ENCODE data around the gene KDM6A.
"Not testable (repeated sequence)": the region's sequence is repeated elsewhere in the genome, so short reads cannot be mapped to it uniquely, and the experiment has no call there.

KDM6A gene

DNA sequence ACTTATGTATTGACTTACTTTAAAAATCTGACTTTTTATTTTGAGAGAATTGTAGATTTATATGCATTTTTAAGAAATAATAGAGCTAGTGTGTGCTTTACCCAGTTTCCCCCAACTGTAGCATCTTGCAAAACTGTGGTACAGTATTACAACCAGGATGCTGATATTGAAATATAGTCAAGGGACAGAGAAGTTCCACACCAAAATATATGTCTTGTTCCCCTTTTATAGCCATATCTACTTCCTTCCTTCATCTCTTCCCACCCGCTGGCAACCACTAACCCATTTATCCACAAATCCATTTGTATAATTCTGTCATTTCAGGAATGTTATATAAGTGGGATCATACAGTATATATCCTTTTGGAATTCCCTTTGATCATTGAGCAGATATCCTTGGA, 16.8 kb downstream of the KDM6A start:
- Histone ChIP-seq H2BK5ac (ENCODE audit: low read depth, low read length, poor library complexity) (no peak overlapping the region), H3K79me2 (ENCODE audit: control insufficient read depth, insufficient read depth, low read length, poor library complexity) (peaks cover 4% of the 10 kb centered on the region), H2BK120ac (ENCODE audit: insufficient read depth, low read length, poor library complexity) (no peak overlapping the region), H2AFZ (ENCODE audit: insufficient read depth, low read length, poor library complexity) (no peak overlapping the region), H3K23ac (ENCODE audit: low read length) (no peak overlapping the region), H3K4me2 (ENCODE audit: low read length) (no peak overlapping the region), H3K4ac (ENCODE audit: low read depth, low read length) (no peak overlapping the region), H3K4me3 (ENCODE audit: low read depth, low read length) (no peak overlapping the region), H3K9me3 (ENCODE audit: insufficient read depth, low read depth, low read length) (no peaks in the 10 kb centered on the region), H3K27me3 (ENCODE audit: insufficient read depth, low read length) (no peaks in the 10 kb centered on the region), H4K91ac (ENCODE audit: low read depth, low read length) (no peak overlapping the region), H3K4me1 (ENCODE audit: control insufficient read depth in 1 of 2, insufficient read depth in 2 of 2, low read length in 2 of 2) (no peaks in the 10 kb centered on the region), H3K18ac (ENCODE audit: low read length) (no peak overlapping the region), H3K9ac (ENCODE audit: low read length) (no peak overlapping the region), H3K79me1 (ENCODE audit: low read length) (no peaks in the 10 kb centered on the region), H4K8ac (ENCODE audit: low read depth, low read length) (no peak overlapping the region), H2BK12ac (ENCODE audit: low read length) (no peak overlapping the region), H3K27ac (ENCODE audit: low read depth, low read length) (no peak overlapping the region), H2AK5ac (ENCODE audit: low read length) (no peak overlapping the region), H3K14ac (ENCODE audit: low read length) (no peak overlapping the region), H4K12ac (ENCODE audit: low read depth, low read length) (no peak overlapping the region), H3K36me3 (ENCODE audit: control insufficient read depth in 1 of 2, insufficient read depth in 2 of 2, low read length in 2 of 2) (no peaks in the 10 kb centered on the region)
- no peak for DNase-seq
- WGBS (ENCODE audit: extremely low coverage, insufficient coverage, insufficient read length), result no CpG with 5 or more reads among the region's 1 CpG

GRCh38 chrX:44890247-44890646, 17.3 kb downstream of the KDM6A start:
- Histone ChIP-seq H3K36me3 (ENCODE audit: control insufficient read depth in 1 of 2, insufficient read depth in 2 of 2, low read length in 2 of 2) (no peaks in the 10 kb centered on the region), H2BK120ac (ENCODE audit: insufficient read depth, low read length, poor library complexity) (no peak overlapping the region), H3K9me3 (ENCODE audit: insufficient read depth, low read depth, low read length) (no peaks in the 10 kb centered on the region), H3K79me2 (ENCODE audit: control insufficient read depth, insufficient read depth, low read length, poor library complexity) (peaks cover 2% of the 10 kb centered on the region), H4K8ac (ENCODE audit: low read depth, low read length) (no peak overlapping the region), H3K23ac (ENCODE audit: low read length) (no peak overlapping the region), H3K79me1 (ENCODE audit: low read length) (no peaks in the 10 kb centered on the region), H2BK12ac (ENCODE audit: low read length) (no peak overlapping the region), H3K27me3 (ENCODE audit: insufficient read depth, low read length) (no peaks in the 10 kb centered on the region), H2AK5ac (ENCODE audit: low read length) (no peak overlapping the region), H2AFZ (ENCODE audit: insufficient read depth, low read length, poor library complexity) (no peak overlapping the region), H2BK5ac (ENCODE audit: low read depth, low read length, poor library complexity) (no peak overlapping the region), H3K4me2 (ENCODE audit: low read length) (no peak overlapping the region), H3K14ac (ENCODE audit: low read length) (no peak overlapping the region), H3K9ac (ENCODE audit: low read length) (no peak overlapping the region), H4K91ac (ENCODE audit: low read depth, low read length) (no peak overlapping the region), H3K27ac (ENCODE audit: low read depth, low read length) (no peak overlapping the region), H3K18ac (ENCODE audit: low read length) (no peak overlapping the region), H3K4me3 (ENCODE audit: low read depth, low read length) (no peak overlapping the region), H3K4ac (ENCODE audit: low read depth, low read length) (no peak overlapping the region), H4K12ac (ENCODE audit: low read depth, low read length) (no peak overlapping the region), H3K4me1 (ENCODE audit: control insufficient read depth in 1 of 2, insufficient read depth in 2 of 2, low read length in 2 of 2) (no peaks in the 10 kb centered on the region)
- no CpG with 5 or more reads among the region's 3 CpGs for WGBS (ENCODE audit: extremely low coverage, insufficient coverage, insufficient read length)
- no peak for DNase-seq

DNA sequence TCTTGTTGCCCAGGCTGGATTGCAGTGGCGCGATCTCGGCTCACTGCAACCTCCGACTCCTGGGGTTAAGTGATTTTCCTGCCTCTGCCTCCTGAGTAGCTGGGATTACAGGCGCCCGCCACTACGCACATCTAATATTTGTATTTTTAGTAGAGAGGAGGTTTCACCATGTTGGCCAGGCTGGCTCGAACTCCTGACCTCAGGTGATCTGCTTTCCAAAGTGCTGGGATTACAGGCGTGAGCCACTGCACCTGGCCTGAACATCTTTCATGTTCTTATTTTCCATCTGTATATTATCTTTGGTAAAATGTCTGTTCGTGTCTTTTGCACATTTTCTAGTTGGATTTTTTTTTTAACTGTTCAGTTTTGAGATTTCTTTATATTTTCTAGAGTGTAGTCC, 17.7 kb downstream of the KDM6A start:
- not testable (repeated sequence) for H2AFZ ChIP-seq (ENCODE audit: insufficient read depth, low read length, poor library complexity); H3K27me3 ChIP-seq (ENCODE audit: insufficient read depth, low read length); H3K4me3 ChIP-seq (ENCODE audit: low read depth, low read length); H3K9ac ChIP-seq (ENCODE audit: low read length); H2BK5ac ChIP-seq (ENCODE audit: low read depth, low read length, poor library complexity); H4K91ac ChIP-seq (ENCODE audit: low read depth, low read length); H2AK5ac ChIP-seq (ENCODE audit: low read length); H3K27ac ChIP-seq (ENCODE audit: low read depth, low read length); H3K23ac ChIP-seq (ENCODE audit: low read length); H3K9me3 ChIP-seq (ENCODE audit: insufficient read depth, low read depth, low read length); H2BK12ac ChIP-seq (ENCODE audit: low read length); H3K79me1 ChIP-seq (ENCODE audit: low read length); H3K4me2 ChIP-seq (ENCODE audit: low read length); H3K36me3 ChIP-seq (ENCODE audit: control insufficient read depth in 1 of 2, insufficient read depth in 2 of 2, low read length in 2 of 2); H3K18ac ChIP-seq (ENCODE audit: low read length); H3K4ac ChIP-seq (ENCODE audit: low read depth, low read length); H3K4me1 ChIP-seq (ENCODE audit: control insufficient read depth in 1 of 2, insufficient read depth in 2 of 2, low read length in 2 of 2); H2BK120ac ChIP-seq (ENCODE audit: insufficient read depth, low read length, poor library complexity); H4K8ac ChIP-seq (ENCODE audit: low read depth, low read length); H4K12ac ChIP-seq (ENCODE audit: low read depth, low read length); H3K79me2 ChIP-seq (ENCODE audit: control insufficient read depth, insufficient read depth, low read length, poor library complexity); DNase-seq; H3K14ac ChIP-seq (ENCODE audit: low read length)
- no CpG with 5 or more reads among the region's 10 CpGs for WGBS (ENCODE audit: extremely low coverage, insufficient coverage, insufficient read length)

GRCh38 chrX:44891642-44892041, 18.7 kb downstream of the KDM6A start:
- no peak overlapping the region for H2BK120ac ChIP-seq (ENCODE audit: insufficient read depth, low read length, poor library complexity)
- peaks cover 2% of the 10 kb centered on the region for H3K79me2 ChIP-seq (ENCODE audit: control insufficient read depth, insufficient read depth, low read length, poor library complexity)
- no peak overlapping the region for H4K91ac ChIP-seq (ENCODE audit: low read depth, low read length)
- H3K4ac ChIP-seq (ENCODE audit: low read depth, low read length), result peak overlapping the region; percentile 79
- no peak overlapping the region for H2AK5ac ChIP-seq (ENCODE audit: low read length)
- no peaks in the 10 kb centered on the region for H3K4me1 ChIP-seq (ENCODE audit: control insufficient read depth in 1 of 2, insufficient read depth in 2 of 2, low read length in 2 of 2)
- no peak overlapping the region for H3K4me3 ChIP-seq (ENCODE audit: low read depth, low read length)
- H3K27me3 ChIP-seq (ENCODE audit: insufficient read depth, low read length), result no peaks in the 10 kb centered on the region
- H3K4me2 ChIP-seq (ENCODE audit: low read length), result no peak overlapping the region
- H3K36me3 ChIP-seq (ENCODE audit: control insufficient read depth in 1 of 2, insufficient read depth in 2 of 2, low read length in 2 of 2), result no peaks in the 10 kb centered on the region
- no peaks in the 10 kb centered on the region for H3K79me1 ChIP-seq (ENCODE audit: low read length)
- DNase-seq, result no peak
- H4K12ac ChIP-seq (ENCODE audit: low read depth, low read length), result no peak overlapping the region
- no peaks in the 10 kb centered on the region for H3K9me3 ChIP-seq (ENCODE audit: insufficient read depth, low read depth, low read length)
- no CpG with 5 or more reads among the region's 6 CpGs for WGBS (ENCODE audit: extremely low coverage, insufficient coverage, insufficient read length)
- no peak overlapping the region for H4K8ac ChIP-seq (ENCODE audit: low read depth, low read length)
- no peak overlapping the region for H3K18ac ChIP-seq (ENCODE audit: low read length)
- H3K23ac ChIP-seq (ENCODE audit: low read length), result no peak overlapping the region
- H3K27ac ChIP-seq (ENCODE audit: low read depth, low read length), result no peak overlapping the region
- H2BK5ac ChIP-seq (ENCODE audit: low read depth, low read length, poor library complexity), result no peak overlapping the region
- no peak overlapping the region for H2BK12ac ChIP-seq (ENCODE audit: low read length)
- no peak overlapping the region for H2AFZ ChIP-seq (ENCODE audit: insufficient read depth, low read length, poor library complexity)
- no peak overlapping the region for H3K14ac ChIP-seq (ENCODE audit: low read length)
- no peak overlapping the region for H3K9ac ChIP-seq (ENCODE audit: low read length)

- H3K14ac ChIP-seq (ENCODE audit: low read length), result no peak overlapping the region
- no peak overlapping the region for H3K4ac ChIP-seq (ENCODE audit: low read depth, low read length)
- no CpG with 5 or more reads among the region's 2 CpGs for WGBS (ENCODE audit: extremely low coverage, insufficient coverage, insufficient read length)
- no peak overlapping the region for H3K27ac ChIP-seq (ENCODE audit: low read depth, low read length)
- no peak overlapping the region for H4K8ac ChIP-seq (ENCODE audit: low read depth, low read length)
- H2BK120ac ChIP-seq (ENCODE audit: insufficient read depth, low read length, poor library complexity), result no peak overlapping the region
- no peak overlapping the region for H3K18ac ChIP-seq (ENCODE audit: low read length)
- H2BK12ac ChIP-seq (ENCODE audit: low read length), result no peak overlapping the region
- no peaks in the 10 kb centered on the region for H3K79me1 ChIP-seq (ENCODE audit: low read length)
- H3K4me1 ChIP-seq (ENCODE audit: control insufficient read depth in 1 of 2, insufficient read depth in 2 of 2, low read length in 2 of 2), result peaks cover 0 to 2% of the 10 kb centered on the region in 2 experiments
- H4K12ac ChIP-seq (ENCODE audit: low read depth, low read length), result no peak overlapping the region
- no peak overlapping the region for H2BK5ac ChIP-seq (ENCODE audit: low read depth, low read length, poor library complexity)
- peaks cover 3% of the 10 kb centered on the region for H3K79me2 ChIP-seq (ENCODE audit: control insufficient read depth, insufficient read depth, low read length, poor library complexity)
- no peak overlapping the region for H3K4me3 ChIP-seq (ENCODE audit: low read depth, low read length)
- H2AK5ac ChIP-seq (ENCODE audit: low read length), result no peak overlapping the region
- no peak for DNase-seq
- H2AFZ ChIP-seq (ENCODE audit: insufficient read depth, low read length, poor library complexity), result no peak overlapping the region
- H3K9ac ChIP-seq (ENCODE audit: low read length), result no peak overlapping the region
- no peaks in the 10 kb centered on the region for H3K27me3 ChIP-seq (ENCODE audit: insufficient read depth, low read length)
- H3K23ac ChIP-seq (ENCODE audit: low read length), result no peak overlapping the region
- H3K36me3 ChIP-seq (ENCODE audit: control insufficient read depth in 1 of 2, insufficient read depth in 2 of 2, low read length in 2 of 2), result no peaks in the 10 kb centered on the region
- H3K9me3 ChIP-seq (ENCODE audit: insufficient read depth, low read depth, low read length), result no peaks in the 10 kb centered on the region
- no peak overlapping the region for H4K91ac ChIP-seq (ENCODE audit: low read depth, low read length)
- no peak overlapping the region for H3K4me2 ChIP-seq (ENCODE audit: low read length)
Measured at GRCh38 chrX:44896876-44897186, 23.8 kb downstream of the KDM6A start.

Data from trophoblast cell (in vitro differentiated cells and primary cell).